Thymus (tissue), 14 donors: Measurements from ENCODE around the gene OR4S1. TPM values are rescaled to one million over a fixed set of nuclear protein-coding genes. Genes with fewer than 3 reads are reported as not detected.
A peak's percentile ranks its signal among the peaks of the same experiment; 100 is the strongest.
"Not testable (repeated sequence)": the region's sequence is repeated elsewhere in the genome, so short reads cannot be mapped to it uniquely, and the experiment has no call there.

Experiments used
- DNase-seq, 9 donors: peaks; one replicate each; pipeline ENCODE4 v3.0.0-alpha.2; 2013; ENCODE audit warnings: low spot score in 9 of 9, low read depth in 6 of 9, missing footprints in 1 of 9
- H3K27ac ChIP-seq, 2 donors: one replicate each; pipeline ENCODE4 v1.5.1; 2013; ENCODE audit warnings: control low read depth in 1 of 2, low read depth in 1 of 2, low read length in 1 of 2, mild to moderate bottlenecking in 1 of 2, moderate library complexity in 1 of 2
- H3K27me3 ChIP-seq, 2 donors: one replicate each; pipeline ENCODE4 v1.5.1; 2013; ENCODE audit warnings: low read length in 1 of 2; ENCODE audit not compliant: control insufficient read depth in 2 of 2, insufficient read depth in 1 of 2
- H3K36me3 ChIP-seq, 2 donors: one replicate each; pipeline ENCODE4 v1.5.1; 2013; ENCODE audit warnings: low read length in 1 of 2, mild to moderate bottlenecking in 1 of 2, moderate library complexity in 1 of 2; ENCODE audit not compliant: control insufficient read depth in 2 of 2, insufficient read depth in 2 of 2
- H3K4me1 ChIP-seq, 2 donors: one replicate each; pipeline ENCODE4 v1.5.1; 2013; ENCODE audit warnings: low read length in 2 of 2; ENCODE audit not compliant: control insufficient read depth in 2 of 2, insufficient read depth in 2 of 2
- H3K4me3 ChIP-seq, 2 donors: one replicate each; pipeline ENCODE4 v1.5.1; 2013; ENCODE audit warnings: low read length in 2 of 2, control low read depth in 1 of 2, mild to moderate bottlenecking in 1 of 2
- H3K9me3 ChIP-seq, 2 donors: one replicate each; pipeline ENCODE4 v1.5.1; 2013; ENCODE audit warnings: low read length in 1 of 2, mild to moderate bottlenecking in 1 of 2; ENCODE audit not compliant: control insufficient read depth in 2 of 2, insufficient read depth in 1 of 2
- WGBS: extraction: QIAGEN DNeasy Blood & Tissue Kit; methylation state at CpG from one replicate; pipeline ENCODE4 v1.1.7; 2013; 5-methylcytosine and 5-hydroxymethylcytosine counted together
- long read RNA-seq, 10 donors: transcript quantifications; one replicate each; lab custom pipeline, GENCODE V29; 2026
- polyA plus RNA-seq: library from polyadenylated mRNA; stranded (reverse); fragments of 200-250 nt; gene quantifications from one replicate; pipeline ENCODE4 v1.2.3, GENCODE V29; 2013
- total RNA-seq: library from RNA; stranded (reverse); fragments of 120-200 nt; gene quantifications from one replicate; pipeline ENCODE4 v1.2.4, GENCODE V29; 2013
- donor health status: healthy.

OR4S1 gene
- total RNA-seq (not detected), polyA plus RNA-seq (not detected)
- long read RNA-seq, donor 1: 0 reads
- long read RNA-seq, donor 2: 0 reads
- long read RNA-seq, donor 3: 0 reads
- long read RNA-seq, donor 4: 0 reads
- long read RNA-seq, donor 5: 0 reads
- long read RNA-seq, donor 6: 0 reads
- long read RNA-seq, donor 7: 0 reads
- long read RNA-seq, donor 8: 0 reads
- long read RNA-seq, donor 9: 0 reads
- long read RNA-seq, donor 10: 0 reads

GRCh38 chr11:48305923-48306322 is at the start of gene OR4S1:
Gene OR4S1 (plus strand): TSS chr11:48306223. CDS start chr11:48306223, 0 bp downstream.
- H3K27me3 ChIP-seq: no peaks in the 10 kb centered on the region
- no peaks in the 10 kb centered on the region for H3K36me3 ChIP-seq
- no peaks in the 10 kb centered on the region for H3K4me1 ChIP-seq
- WGBS: 75% methylated on average over 1 of the region's 1 CpG
- no peak within 1 kb of the TSS for H3K4me3 ChIP-seq
- no peak within 1 kb of the TSS for H3K27ac ChIP-seq
- H3K9me3 ChIP-seq: no peaks in the 10 kb centered on the region
- no peak for DNase-seq

GRCh38 chr11:48261600-48261999 is 44.4 kb upstream of the OR4S1 start:
- H3K4me1 ChIP-seq: no peaks in the 10 kb centered on the region
- no peak for DNase-seq
- H3K9me3 ChIP-seq: no peaks in the 10 kb centered on the region
- H3K4me3 ChIP-seq: no peak overlapping the region
- no peak overlapping the region for H3K27ac ChIP-seq
- H3K27me3 ChIP-seq: no peaks in the 10 kb centered on the region
- WGBS: 86% methylated on average over 2 of the region's 2 CpGs
- H3K36me3 ChIP-seq: no peaks in the 10 kb centered on the region

DNA sequence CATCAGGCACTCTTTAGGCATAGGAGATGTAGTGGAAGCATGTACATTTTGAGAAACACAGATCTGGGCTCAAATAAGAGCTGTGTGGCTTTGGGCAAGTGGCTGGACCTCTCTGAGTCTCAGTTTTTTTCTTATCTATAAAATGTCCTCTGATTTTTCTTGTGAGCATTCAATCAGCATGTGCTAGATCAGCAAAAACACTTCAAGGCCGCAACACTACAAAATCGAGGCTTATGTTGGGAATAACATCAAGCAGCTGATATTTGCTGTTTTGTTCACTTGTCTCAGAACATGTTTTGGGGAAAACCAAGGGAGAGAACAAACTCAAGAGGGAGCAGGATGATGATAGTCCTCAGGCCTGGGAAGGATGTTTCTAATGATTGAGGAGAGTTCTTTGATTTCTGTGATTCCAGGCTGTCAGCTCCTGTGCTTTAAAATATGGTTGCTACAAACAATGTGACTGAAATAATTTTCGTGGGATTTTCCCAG is 42.6 kb upstream of the OR4S1 start, which contains the start of gene OR4X1:
Gene OR4X1 (plus strand): TSS at position 439 of the 489 bp plus-strand sequence. CDS start 0 bp downstream, at position 439.
- DNase-seq: no peak
- no peaks in the 10 kb centered on the region for H3K36me3 ChIP-seq
- WGBS: 38% methylated on average over 3 of the region's 3 CpGs
- no peak within 1 kb of the TSS for H3K4me3 ChIP-seq
- H3K27ac ChIP-seq: no peak within 1 kb of the TSS
- no peaks in the 10 kb centered on the region for H3K9me3 ChIP-seq
- no peaks in the 10 kb centered on the region for H3K4me1 ChIP-seq
- H3K27me3 ChIP-seq: no peaks in the 10 kb centered on the region

DNA sequence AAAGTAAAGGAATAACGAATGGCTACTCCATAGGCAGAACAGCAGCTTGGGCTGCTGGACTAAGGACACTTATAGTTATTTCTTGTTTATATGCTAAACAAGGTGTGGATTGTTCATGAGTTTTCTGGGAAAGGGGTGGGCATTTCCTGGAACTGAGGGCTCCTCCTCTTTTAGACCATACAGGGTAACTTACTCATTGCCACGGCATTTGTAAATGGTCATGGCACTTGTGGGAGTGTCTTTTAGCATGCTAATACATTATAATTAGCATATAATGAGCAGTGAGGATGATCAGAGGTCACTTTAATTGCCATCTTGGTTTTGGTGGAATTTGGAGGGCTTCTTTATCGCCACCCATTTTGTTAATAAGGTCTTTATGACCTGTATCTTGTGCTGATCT is 35.4 kb upstream of the OR4S1 start:
- DNase-seq: no peak
- H3K27me3 ChIP-seq: no peaks in the 10 kb centered on the region
- H3K27ac ChIP-seq: no peak overlapping the region
- no peaks in the 10 kb centered on the region for H3K4me1 ChIP-seq
- WGBS: 86% methylated on average over 3 of the region's 3 CpGs
- no peaks in the 10 kb centered on the region for H3K9me3 ChIP-seq
- H3K36me3 ChIP-seq: no peaks in the 10 kb centered on the region
- H3K4me3 ChIP-seq: no peak overlapping the region

DNA sequence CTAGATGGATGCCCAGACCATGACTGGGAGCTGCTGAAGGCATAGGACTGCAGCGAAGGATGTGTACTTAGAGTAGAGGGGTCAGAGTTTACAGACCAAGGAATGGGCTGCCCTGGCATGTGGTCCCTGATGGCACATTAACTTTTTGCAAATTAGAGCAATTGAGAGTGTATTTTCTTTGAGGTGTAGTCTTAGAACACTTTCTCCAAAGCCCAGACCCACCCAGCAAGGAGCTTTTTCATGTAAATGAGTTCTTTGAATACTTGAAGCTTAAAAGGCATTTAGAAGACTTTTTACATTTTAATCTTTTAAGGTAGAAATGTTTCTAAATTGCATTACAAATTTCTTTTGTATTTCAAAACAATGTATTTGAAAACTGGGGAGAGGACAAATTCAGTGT is 33.4 kb upstream of the OR4S1 start:
- no peak overlapping the region for H3K4me3 ChIP-seq
- H3K27ac ChIP-seq: no peak overlapping the region
- no peaks in the 10 kb centered on the region for H3K36me3 ChIP-seq
- H3K27me3 ChIP-seq: no peaks in the 10 kb centered on the region
- no peaks in the 10 kb centered on the region for H3K9me3 ChIP-seq
- H3K4me1 ChIP-seq: no peaks in the 10 kb centered on the region
- WGBS: 19% methylated on average over 1 of the region's 1 CpG
- no peak for DNase-seq

GRCh38 chr11:48307760-48308386 is 1.9 kb downstream of the OR4S1 start:
- Histone ChIP-seq H3K36me3 (no peaks in the 10 kb centered on the region), H3K4me1 (no peaks in the 10 kb centered on the region), H3K27ac (no peak overlapping the region), H3K27me3 (no peaks in the 10 kb centered on the region), H3K4me3 (no peak overlapping the region), H3K9me3 (no peaks in the 10 kb centered on the region)
- 25% methylated on average over 5 of the region's 5 CpGs for WGBS
- DNase-seq: peak; percentile 3 to 47 (median 19)

DNA sequence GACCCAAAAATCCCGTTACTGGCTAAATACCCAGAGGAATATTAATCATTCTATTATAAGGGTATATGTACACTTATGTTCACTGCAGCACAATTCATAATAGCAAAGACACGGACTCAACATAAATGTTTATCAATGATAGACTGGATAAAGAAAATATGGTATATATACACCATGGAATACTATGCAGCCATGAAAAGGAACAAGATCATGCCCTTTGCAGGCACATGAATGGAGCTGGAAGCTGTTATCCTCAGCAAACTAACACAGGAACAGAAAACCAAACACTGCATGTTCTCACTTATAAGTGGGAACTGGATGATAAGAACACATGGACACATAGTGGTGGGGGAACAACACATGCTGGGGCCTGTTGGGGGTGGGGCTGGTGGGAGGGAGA is 7.6 kb downstream of the OR4S1 start:
- H3K4me1 ChIP-seq, DNase-seq, H3K9me3 ChIP-seq, H3K27me3 ChIP-seq, H3K27ac ChIP-seq, H3K4me3 ChIP-seq, H3K36me3 ChIP-seq: not testable (repeated sequence)
- 83% methylated on average over 2 of the region's 2 CpGs for WGBS

DNA sequence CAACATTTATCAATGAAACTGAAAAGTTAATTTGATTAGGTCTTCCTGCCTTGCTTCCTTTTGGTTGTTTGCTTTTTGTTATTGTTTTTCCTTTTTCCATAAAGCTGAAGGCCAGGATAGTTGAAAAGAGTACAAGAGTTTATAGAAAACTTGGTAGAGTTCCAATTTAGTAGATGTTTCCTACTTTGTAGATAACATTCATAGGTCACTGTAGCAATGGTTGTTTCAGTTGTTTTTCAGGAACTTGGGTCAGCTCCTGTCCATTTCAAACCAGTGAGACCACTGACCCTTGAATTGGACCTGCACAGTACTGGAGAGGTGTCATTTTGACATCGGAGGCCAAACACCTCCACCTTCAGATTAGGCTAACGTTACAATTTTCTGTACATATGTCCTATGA is 13.8 kb downstream of the OR4S1 start:
- H3K36me3 ChIP-seq, H3K9me3 ChIP-seq, H3K4me1 ChIP-seq, DNase-seq, H3K27me3 ChIP-seq, H3K27ac ChIP-seq, H3K4me3 ChIP-seq: not testable (repeated sequence)
- 86% methylated on average over 2 of the region's 2 CpGs for WGBS

DNA sequence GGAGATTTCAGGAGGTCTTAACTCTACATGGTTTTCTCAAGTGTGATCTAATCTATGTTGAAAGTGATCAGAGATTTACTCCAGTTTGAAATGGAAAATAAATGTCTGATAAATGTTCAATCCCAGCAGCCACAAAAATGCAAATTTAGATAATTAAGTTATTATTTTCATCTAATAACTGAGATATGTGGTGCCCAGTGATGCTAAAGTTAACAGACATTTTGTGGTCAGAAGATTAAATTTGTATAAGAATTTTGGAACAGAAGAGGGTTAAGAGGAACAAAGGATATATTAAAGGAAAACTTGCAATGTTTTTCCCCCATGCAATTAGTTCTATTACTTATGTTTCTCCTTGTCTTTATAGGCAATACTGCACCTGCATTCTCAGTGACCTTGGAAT is 18.6 kb downstream of the OR4S1 start, which contains the start of gene OR4C3:
Gene OR4C3 (plus strand): TSS at position 301 of the 400 bp plus-strand sequence. CDS start 102 bp downstream, outside the sequence.
- not testable (repeated sequence) for H3K36me3 ChIP-seq, H3K27me3 ChIP-seq, H3K9me3 ChIP-seq, DNase-seq, H3K27ac ChIP-seq, H3K4me3 ChIP-seq, H3K4me1 ChIP-seq
